GM18858 (cell line): ENCODE measurements around the gene ZMYM3.
A peak's percentile ranks its signal among the peaks of the same experiment; 100 is the strongest.
"Not testable (repeated sequence)": the region's sequence is repeated elsewhere in the genome, so short reads cannot be mapped to it uniquely, and the experiment has no call there.

Source experiments
- ATAC-seq: cut with Tn5 transposase; IDR thresholded peaks from one replicate; pipeline ENCODE4 v1.9.1; 2021; ENCODE audit not compliant: unreplicated experiment

The ZMYM3 gene

DNA sequence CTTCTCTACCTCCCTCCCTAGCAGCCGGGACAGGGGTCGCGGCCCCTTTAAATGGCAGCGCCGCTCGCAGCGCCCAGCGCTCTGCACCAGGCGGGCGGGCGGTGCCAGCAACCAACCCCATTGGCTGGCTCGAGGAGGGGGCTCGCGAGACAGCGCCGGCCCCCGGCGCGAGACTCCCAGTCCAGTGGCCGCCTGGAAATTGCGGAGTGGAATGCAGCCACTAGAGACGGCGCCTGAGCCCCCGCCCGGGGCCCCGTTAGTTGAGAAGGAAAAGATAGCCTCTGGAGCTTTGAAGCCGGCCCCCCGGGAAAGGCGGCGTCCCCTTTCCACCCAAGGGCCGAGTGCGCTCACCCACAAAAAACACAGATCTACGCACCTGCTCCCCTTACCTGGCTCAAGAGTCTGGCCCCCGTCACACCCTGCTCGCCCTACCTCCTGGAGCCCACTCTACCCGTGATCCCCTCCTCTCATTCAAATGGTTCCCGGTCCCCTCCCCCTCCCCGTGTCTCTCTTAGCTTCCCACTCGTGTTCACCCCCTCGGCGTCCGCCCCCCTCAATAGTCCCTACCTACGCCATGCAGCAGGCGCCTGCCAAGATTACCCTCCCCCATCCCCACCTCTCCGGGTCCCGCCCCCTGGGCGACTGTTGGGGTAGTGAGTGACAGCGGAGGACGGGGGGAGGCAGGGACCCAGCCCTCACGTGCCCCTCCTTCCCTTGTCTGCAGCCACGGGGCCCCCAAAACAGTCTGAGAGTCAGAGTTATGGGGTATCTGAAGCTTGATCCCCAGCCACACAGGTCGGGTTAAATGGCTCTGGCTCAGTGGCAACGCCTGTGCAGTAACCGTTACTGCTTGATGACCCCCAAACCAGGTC, at the start of gene ZMYM3:
Gene ZMYM3, minus strand, starts transcription at position 49 of the 872 bp plus-strand sequence. CDS start 885 bp downstream, outside the sequence.
- ATAC-seq = peak; percentile 79

DNA sequence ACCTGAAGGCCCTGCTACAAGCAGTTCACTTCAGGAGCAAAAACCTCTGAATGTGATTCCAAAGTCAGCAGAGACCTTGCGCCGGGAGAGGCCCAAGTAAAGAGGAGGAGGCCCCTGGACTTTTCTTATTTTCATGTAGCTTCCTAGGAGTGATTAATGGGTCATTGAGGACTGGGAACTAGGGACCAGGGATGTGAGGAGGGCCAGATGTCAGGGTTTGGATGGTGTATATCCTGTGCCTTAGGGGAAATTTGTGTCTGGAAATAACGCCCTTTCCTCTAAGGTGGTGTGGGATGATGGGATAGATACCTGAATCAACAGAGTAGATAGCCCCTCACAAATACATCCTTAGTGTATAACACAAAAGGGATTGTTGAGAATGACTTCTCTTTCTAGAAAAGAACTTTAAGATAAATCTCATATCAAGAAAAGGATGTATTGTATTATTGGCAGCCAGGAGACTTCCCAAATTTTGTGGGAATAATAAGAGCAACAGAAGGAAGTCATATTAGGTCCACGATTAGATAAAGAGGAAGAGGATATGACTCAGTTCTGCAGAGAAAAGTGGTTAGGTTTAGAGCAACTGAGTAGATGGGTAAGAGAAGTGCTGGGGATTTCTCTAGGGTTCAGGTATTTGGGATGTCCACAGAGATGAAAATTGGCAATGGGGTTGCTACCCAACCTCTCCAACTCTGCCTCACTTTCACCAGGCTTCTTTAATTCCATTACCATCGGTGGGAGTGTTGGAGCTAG, 48.7 kb upstream of the ZMYM3 start:
- ATAC-seq = no peak

DNA sequence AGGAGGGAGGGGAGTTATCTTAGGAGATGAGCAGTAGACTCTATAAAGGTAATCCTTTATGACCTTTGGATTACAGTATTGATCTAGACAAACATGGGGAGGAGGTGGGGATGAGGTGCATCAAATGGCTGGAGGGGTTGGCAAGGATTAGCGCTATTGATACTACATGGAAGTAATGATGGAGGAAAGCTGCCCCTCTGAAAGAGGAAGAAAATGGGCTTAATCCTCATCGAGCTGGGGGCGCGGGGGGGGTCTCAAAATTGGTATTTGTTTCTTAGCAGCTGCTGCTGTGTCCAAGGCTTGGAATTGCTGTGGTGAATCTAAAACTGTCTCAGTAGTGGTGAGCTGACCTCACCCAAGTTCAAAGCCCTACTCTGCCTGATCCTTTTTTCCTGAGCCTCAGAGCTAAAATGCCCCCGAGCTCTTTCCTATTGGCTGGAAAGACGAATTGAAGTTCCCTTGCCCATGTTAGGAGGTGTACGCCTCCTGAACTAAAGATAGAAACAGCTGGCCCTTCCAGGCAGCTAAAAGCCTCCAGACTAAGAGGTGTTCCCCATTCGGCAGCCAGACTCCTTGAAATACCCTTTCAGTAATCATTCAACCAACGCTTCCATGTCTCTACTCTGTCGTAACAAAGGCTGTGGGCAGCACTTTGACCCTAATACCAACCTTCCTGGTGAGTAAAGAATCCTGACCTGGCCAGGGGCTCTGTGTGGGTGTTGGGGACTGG, 47.4 kb upstream of the ZMYM3 start, which contains the start of gene ITGB1BP2:
Gene ITGB1BP2, plus strand, starts transcription at position 556 of the 730 bp plus-strand sequence. Its CDS starts 57 bp downstream, at position 613.
- no peak for ATAC-seq

DNA sequence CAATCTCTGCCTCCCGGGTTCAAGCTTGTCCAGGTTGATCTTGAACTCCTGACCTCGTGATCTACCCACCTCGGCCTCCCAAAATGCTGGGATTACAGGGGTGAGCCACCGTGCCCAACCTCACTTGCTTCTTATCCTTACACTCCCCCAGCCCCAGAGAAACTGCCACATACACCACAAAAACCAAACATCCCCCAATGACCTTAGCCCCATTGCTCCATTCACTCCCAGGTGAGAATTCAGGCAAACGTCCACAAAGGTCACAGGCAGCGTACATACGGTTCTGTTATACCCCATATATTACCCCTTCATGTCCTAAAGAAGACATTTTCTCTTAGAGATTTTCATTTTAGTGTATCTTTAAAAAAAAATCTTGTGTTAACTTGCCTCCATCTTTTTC, 46.6 kb upstream of the ZMYM3 start:
- not testable (repeated sequence) for ATAC-seq

DNA sequence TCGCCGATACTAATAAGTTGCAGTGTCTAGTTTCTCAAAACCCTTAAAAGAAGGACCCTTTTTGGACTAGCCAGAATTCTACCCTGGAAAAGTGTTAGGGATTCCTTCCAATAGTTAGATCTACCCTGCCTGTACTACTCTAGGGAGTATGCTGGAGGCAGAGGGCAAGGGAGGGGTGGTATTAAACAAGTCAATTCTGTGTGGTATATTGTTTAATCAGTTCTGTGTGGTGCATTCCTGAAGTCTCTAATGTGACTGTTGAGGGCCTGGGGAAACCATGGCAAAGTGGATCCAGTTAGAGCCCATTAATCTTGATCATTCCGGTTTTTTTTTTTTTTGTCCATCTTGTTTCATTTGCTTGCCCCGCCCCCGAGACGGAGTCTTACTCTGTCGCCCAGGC, 46.1 kb upstream of the ZMYM3 start:
- not testable (repeated sequence) for ATAC-seq

DNA sequence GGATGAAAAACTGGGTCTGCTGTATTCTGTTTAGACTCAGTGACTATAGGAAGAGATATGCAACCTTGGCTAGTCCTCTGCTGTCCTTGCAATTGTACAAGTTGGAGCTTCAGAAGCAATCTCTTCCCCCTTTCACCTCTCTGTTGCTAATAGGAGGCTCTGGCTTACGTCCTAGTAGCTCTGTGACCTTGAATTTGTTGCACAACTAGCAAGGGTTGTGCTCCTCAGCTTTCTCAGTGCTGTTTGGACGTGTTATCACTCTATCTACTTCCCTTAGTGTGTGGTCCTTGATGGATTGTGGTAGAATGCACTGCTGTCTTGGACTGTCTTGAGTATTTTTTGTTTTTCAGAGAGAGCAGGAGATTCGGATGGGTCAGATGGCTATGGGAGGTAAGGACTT, 44.2 kb upstream of the ZMYM3 start:
- no peak for ATAC-seq

DNA sequence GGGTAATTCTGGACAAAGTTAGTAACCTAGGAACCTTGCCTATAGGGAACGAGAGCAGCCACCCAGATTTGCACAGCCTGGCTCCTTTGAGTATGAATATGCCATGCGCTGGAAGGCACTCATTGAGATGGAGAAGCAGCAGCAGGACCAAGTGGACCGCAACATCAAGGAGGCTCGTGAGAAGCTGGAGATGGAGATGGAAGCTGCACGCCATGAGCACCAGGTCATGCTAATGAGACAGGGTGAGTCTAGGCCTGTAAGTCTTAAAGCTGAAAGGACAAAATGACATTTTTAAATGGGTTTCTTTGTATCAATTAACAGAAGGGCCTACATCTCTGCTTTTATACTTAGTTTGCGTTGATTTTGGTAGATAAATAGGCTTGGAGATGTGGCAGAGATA, 42.9 kb upstream of the ZMYM3 start:
- ATAC-seq = no peak

DNA sequence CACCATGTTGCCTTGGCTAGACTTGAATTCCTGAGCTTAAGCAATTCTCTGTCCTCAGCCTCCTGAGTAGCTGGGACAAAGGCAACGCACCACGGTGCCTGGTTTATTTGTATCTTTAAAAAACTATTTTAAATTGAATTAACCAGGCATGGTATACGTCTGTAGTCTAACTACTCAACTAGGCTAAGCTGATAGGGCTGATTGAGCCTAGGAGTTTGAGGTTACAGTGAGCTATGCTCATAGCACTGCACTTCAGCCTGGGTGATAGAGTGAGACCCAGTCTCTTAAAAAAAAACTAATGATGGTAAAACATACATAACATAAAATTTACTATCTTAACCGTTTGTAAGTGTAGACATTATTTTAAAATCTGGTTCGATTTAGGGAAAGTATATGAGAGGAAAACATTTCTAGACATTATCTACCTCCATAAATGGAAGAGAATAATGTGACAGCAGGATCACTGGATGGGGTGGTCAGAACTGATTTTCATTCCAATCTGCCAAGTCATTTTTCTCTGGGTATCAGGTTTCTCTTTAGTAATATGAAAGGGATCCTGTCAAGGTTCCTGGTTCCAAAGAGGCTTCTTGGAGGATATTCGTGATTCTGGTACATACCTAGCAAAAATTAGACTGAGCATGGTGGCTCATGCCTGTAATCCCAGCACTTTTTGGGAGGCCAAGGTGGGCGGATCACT, 38.9 kb upstream of the ZMYM3 start:
- no peak for ATAC-seq

DNA sequence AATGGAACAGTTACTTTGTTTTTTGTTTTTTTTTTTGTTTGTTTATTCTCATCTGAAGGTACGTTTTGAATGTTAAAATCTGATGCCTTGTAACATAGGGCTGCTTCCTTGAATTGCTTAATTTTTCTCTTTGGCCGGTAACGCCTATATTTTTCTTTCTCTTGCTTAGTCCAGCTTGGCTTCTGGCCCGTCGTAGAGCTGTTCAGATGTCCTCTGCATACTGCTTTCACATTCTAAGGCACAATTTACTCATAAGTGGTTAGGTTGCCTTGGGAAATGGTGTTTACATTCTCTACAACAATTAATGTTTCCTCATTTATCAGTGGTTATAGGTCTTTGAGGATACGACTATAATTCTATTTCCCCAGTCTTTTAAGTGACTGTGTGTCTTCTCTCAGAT, 37.4 kb upstream of the ZMYM3 start:
- ATAC-seq = no peak

DNA sequence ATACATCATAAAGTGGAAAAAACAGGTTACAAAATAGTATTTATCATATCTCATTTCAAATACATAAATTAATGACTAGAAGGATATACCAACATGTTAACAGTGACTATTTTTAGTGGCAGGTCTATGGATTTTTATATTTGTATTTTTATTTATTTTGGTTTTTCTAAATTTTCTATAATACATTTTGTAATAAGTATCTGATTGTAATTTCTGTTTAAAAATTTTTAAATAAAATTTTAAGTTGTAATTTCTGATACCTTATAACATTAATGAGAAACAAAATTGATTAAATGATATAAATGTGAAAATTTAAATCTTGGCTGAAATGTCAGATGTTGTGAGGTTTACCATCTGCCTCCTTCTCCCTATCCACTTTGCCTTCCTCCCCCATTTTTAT, 32.0 kb upstream of the ZMYM3 start:
- no peak for ATAC-seq

DNA sequence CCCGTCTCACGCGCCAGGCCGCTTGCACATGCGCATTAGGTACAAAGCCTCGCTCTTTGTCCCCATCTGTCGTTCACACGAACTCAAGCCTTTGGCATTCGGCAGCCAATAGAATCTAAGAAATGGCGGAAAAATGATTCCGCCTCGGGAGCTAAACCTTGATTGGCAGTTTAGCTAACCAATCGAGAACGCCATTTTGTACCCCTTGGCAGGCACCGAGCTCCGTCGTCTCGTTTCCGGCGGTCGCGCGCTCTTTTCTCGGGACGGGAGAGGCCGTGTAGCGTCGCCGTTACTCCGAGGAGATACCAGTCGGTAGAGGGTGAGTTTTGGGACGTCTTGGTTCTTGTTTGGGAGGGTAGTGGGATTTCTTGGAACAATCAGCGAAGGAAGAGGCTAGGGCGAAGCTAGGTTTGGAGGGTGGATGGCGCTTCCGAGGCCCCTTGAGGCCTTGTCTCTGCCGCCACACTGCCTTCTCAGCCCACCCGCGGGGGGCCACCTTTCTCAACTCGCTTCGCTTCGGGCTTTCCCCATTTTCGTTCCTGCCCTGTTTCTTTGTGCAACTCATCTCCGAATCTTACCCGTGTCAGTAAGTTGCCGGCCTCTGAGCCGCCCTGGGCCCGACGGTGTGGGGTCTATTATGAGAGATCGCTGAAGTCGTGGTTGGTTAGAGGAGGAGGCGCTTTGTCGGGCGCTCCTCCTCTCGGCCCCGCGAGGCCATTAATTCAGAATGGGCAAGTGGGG, 29.6 kb upstream of the ZMYM3 start, which contains the start of gene NONO:
Gene NONO, plus strand, starts transcription at position 233 of the 741 bp plus-strand sequence. CDS start 7,003 bp downstream, outside the sequence.
- ATAC-seq = peak; percentile 83

DNA sequence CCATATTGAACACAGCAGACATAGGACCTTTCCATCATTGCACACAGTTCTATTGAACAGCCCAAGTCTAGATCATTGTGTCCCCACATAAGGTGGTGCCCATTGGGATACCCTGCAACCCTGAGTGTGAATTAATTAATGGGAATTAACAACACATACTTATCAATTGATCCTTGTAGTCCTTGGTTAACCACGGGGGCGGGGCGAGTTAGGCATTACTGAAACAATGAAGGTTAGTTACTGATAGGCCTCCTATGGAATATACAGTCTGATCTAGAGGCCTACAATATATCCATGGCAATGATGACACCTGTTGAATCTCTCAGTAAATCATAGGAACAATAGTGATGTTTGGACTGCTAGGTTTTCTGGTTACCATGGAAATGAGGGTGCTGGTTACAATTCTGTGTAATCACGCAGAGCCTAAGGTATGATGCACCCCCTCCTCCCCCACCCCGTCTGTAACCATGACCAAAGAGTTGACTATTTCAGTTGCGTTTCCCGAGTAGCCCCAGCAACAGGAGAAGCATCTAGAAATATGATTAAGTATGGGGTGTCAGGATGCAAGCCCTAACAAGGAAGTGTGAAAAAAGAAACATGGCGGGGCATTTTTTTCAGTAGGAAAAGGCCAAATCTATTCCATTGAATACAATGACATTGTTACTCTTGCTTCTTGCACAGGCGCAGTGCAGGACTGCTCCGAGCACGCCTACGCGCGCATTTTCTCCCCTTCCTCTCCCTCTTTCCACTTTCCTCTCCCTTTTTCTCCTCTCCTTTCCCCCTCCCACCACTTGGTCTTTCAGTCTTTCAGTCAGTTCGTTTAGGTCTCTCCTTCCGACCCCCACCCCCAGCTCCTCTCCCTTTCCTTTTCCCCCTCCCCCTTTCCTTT, 28.8 kb upstream of the ZMYM3 start:
- ATAC-seq = peak; percentile 20

DNA sequence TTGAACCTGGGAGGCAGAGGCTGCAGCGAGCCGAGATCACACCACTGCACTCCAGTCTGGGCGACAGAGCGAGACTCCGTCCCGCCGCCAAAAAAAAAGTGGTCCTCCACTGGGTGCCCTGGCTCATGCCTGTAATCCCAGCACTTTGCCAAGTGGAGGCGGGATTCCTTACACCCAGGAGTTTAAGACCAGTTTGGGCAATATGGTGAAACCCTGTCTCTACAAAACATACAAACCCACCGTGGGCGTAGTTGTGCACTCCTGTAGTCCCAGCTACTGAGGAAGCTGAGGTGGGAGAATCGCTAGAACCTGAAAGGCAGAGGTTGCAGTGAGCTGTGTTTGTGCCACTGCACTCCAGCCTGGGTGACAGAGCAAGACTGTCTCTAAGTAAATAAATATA, 27.4 kb upstream of the ZMYM3 start:
- ATAC-seq = not testable (repeated sequence)

DNA sequence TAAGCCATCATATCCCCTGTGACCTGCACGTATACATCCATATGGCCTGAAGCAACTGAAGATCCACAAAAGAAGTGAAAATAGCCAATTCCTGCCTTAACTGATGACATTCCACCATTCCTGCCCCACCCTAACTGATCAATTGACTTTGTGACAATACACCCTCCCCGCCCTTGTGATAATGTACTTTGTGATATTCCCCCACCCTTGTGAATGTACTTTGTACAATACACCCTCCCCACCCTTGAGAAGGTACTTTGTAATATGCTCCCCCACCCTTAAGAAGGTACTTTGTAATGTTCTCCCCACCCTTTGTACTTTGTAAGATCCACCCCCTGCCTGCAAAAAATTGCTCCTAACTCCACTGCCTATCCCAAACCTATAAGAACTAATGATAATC, 18.4 kb upstream of the ZMYM3 start:
- ATAC-seq = not testable (repeated sequence)

DNA sequence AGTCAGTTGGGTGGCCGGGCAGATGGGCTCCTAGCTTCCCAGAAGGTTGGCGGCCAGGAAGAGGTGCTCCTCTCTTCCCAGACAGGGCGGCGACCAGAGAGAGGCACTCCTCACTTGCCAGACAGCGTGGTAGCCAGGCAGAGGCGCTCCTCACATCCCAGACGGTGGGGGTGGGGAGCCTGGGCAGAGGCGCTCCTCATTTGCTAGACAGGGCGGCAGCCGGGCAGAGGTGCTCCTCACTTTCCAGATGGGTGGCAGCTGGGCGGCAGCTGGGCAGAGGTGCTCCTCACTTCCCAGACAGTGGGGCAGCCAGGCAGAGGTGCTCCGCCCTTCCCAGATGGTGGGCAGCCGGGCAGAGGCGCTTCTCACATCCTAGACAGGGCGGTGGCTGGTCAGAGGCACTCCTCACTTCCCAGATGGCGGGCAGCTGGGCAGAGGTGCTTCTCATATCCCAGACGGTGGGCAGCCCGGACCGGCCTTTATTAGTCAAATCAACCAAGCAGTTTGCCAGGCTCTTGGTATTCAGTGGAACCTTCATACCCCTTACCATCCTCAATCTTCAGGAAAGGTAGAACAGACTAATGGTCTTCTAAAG, 16.0 kb upstream of the ZMYM3 start:
- ATAC-seq = no peak

DNA sequence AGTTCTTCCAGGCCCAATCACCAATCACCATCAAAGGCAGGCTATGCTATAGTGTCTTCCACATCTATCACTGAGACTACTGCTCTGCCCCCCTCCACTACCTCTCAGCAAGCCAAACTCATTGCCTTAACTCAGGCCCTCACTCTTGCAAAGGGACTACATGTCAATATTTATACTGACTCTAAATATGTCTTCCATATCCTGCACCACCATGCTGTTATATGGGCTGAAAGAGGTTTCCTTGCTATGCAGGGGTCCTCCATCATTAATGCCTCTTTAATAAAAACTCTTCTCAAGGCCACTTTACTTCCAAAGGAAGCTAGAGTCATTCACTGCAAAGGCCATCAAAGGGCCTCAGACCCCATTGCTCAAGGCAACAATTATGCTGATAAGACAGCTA, 14.7 kb upstream of the ZMYM3 start:
- not testable (repeated sequence) for ATAC-seq

DNA sequence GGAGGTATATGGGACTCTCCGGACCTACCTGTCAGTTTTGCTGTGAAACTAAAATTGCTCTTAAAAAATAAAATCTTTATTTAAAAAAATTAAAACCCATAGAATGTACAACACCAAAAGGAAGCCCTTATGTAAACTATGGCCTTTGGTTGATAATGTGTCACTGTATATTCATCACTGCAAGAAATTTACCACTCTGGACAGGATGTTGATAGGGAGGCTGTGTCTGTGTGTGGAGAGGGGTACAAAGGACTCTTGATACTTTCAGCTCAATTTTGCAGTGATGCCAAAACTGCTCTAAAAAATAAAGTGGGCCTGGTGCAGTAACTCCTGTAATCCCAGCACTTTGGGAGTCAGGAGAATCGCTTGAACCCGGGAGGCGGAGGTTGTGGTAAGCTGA, 2.9 kb upstream of the ZMYM3 start:
- ATAC-seq = no peak

DNA sequence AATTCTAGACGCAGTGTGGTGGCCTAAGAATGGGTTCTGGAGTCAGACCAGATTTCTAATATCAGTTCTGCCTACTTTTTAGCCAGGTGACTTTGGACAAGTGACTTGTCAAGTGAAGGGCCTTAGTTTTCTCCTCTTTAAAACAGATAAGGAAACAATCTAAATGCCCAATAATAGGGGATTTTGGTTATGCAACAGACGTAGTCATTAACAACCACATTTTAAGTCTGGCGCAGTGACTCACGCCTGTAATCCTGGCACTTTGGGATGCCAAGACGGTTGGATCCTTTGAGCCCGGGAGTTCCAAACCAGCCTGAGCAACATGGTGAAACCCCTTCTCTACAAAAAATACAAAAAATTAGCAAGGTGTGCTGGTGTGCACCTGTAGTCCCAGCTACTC, 2.1 kb upstream of the ZMYM3 start:
- ATAC-seq = no peak
